ENCODE measurements around the gene FKBP15.
"Not testable (repeated sequence)": the region's sequence is repeated elsewhere in the genome, so short reads cannot be mapped to it uniquely, and the experiment has no call there.

The FKBP15 gene

DNA sequence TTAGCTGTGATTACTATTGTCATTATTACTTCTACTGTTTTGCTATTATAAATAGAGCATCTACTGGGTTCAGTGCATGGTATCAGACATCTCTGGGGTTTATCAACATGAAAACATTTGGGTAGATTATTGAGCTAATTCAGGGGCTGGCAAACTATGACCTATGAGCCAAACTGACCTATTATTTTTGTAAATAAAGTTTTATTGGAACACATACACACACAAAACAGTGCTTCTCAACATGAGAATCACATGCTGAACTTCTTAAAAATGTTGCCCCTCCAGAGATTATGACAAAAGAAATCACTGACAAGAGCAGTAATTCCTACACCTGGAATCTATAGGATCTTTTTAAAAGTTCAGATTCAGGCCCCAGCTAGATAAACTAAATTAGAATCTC lies 39.9 kb downstream of the FKBP15 start:
- no peak for DNase-seq

- no peak for DNase-seq
Observed at GRCh38 chr9:113179839-113180238, 41.2 kb downstream of the FKBP15 start.

DNA sequence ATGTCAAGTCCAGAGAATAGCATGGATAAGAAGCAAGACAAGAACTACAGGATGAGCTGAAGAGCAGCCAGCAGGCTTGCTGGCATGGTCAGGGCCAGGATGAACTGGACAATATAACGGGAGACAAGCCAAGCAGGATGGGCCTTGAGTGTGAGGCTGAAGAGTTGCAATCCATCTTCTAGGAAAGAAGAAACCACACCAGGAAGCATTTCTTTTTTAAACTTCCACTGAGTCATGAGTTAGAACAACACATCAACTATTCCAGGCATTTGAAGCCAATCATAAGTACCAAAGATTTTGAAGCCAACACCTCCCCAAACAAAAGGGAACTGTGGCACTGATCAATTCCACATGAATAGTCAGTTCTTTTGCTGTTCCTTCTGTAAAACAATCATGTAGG lies 43.0 kb downstream of the FKBP15 start:
- DNase-seq: no peak

- DNase-seq: no peak
Observed at GRCh38 chr9:113177251-113177650, 43.8 kb downstream of the FKBP15 start.

DNA sequence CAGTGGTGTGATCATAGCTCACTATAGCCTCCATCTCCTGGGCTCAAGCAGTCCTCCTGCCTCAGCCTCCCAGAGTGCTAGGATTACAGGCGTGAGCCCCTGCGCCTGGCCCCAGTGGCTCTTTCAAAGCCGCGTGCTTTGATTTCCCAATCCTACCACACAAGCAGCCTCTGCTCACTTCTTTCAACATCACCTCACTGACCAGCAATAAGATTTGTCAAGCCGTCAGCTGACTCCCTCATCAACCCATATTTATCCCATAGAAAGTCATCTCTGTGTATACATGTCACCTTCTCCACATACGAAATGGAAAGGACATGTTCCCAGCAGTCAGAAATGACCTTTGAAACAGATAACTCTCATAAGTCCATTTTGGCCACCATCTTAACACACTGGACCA lies 44.3 kb downstream of the FKBP15 start:
- DNase-seq: no peak

DNA sequence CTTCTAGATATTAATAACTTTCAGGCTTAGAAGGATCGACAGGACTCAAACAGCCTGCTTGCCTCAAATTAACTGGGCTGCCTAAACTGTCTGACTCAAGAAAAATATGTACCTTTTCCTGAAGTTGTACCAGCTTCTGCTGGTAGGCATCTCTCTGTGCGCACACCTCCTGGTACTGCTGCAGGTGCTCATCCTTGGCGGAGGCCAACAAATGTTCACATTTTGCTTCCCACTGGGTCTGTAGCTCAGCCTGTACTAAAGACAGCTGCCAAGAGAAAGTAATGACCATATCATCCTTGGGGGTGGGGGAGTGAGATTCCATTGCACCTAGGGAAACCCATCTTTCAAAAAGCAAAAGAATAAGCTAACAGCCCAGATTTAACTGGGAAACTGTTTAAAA lies 47.7 kb downstream of the FKBP15 start:
- DNase-seq: no peak

GRCh38 chr9:113168809-113169208 lies 52.3 kb downstream of the FKBP15 start:
- no peak for DNase-seq

GRCh38 chr9:113166039-113166438 lies 55.0 kb downstream of the FKBP15 start:
- DNase-seq: no peak

DNA sequence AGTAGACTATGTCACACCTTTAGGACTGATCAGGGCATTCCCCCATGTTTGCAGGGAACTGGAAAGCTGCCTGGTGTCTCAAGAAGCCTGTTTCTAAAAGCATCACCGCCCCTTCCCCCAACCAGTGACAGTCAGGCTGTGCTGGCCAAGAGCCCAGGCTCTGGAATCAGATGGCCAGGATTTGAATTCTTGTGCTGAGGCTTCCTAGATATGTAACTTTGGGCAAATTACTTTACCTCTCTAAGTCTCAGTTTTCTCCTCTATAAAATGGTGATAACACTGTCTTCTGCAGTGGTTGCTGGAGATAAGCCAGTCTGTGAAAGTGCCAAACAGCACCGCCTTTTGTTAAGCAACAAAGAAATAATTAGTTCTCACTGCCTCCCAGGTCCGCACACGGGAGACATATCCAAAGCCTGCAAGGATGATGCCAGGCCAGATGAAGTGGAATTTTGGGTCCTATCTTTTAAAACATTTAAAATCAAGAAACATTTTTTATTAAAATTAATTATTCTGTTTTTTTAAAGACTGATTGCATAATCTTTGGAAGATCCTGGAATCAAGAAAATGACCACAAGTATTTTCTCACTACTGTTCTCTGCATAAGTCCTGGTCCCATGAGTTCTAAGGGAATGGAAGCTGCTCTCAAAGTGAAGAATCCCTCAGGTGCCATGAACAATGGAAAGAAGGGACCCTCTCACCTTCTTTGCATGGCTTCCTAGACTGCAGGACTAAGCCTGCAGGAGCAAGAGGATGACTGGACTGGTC lies 56.4 kb downstream of the FKBP15 start:
- no peak for DNase-seq

DNA sequence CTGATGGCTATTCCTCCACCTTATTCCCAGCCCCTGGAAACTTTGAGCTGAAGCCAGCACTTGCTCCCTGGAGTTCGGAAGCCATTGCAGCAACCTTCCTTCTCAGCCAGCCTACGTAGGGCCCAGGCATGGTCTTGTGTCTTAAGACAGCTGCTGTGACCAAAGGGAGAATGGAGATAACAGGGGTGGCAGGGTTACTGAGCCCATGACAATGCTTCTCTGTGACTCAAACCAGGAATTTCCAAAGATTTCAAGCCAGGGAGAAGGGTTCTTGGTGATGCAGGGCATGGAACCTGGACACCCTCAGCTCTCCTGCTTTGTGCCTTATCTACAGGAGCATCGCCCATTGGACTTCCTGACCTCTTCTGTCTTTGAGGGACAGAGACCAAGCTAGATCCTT lies 58.1 kb downstream of the FKBP15 start:
- DNase-seq: no peak

DNA sequence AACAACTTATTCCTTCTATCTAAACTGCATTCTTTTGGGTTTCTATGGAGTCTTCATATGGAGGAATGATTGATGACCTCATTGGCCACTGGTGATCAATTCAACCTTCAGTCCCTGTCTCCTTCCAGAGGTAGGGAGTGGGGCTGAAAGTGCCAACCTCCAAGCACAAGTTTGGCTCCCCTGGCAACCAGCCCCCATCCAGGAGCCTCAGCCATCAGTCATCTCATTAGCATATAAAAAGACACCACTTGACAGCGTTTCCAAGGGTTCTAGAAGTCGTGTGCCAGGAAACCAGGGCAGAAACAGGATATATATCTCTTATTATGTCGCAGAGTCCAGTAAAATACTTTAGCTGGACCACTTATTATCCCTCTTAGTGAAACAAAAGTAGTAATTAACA lies 60.5 kb downstream of the FKBP15 start:
- DNase-seq: no peak

GRCh38 chr9:113158446-113158845 lies 62.6 kb downstream of the FKBP15 start:
- DNase-seq: no peak

DNA sequence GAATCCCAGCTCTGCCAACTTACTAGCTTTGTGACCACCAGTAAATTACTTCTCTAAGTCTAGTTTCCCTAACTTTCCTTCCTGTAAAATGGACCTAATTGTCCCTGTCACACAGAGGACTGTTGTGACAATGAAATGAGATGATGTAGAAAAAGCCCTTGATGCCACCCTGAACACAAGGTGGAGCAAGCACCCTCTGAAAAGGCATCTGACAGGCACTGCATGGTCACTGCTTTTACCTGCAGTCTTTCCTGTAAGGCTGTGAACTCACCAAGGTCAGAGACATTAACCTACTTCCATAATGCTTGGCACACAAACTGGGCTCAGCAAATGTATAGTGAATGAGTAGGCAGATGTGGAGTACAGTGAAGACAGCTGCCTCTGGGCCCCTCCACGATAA lies 64.2 kb downstream of the FKBP15 start:
- no peak for DNase-seq

- DNase-seq: peak; percentile 48
Observed at GRCh38 chr9:113155911-113156588, 65.0 kb downstream of the FKBP15 start.

DNA sequence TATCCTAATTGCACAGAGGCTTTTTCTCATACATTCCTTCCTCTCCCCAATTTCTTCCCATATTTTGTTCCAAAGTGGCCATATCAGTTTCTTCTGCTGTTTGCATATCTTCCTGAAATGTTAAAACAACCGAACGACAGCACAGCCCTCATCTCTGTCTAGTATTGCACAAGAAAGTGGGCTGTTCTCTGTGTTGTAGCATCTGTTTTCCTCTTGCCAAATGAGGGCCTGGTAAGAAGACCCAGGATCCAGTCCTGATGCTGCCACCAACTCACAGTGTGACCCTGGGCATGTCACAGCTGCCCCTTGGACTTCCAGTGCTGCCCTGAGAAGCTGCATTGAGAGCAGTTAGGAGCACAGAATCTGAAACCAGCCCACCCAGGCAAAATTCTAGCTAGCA lies 66.1 kb downstream of the FKBP15 start:
- DNase-seq: no peak

DNA sequence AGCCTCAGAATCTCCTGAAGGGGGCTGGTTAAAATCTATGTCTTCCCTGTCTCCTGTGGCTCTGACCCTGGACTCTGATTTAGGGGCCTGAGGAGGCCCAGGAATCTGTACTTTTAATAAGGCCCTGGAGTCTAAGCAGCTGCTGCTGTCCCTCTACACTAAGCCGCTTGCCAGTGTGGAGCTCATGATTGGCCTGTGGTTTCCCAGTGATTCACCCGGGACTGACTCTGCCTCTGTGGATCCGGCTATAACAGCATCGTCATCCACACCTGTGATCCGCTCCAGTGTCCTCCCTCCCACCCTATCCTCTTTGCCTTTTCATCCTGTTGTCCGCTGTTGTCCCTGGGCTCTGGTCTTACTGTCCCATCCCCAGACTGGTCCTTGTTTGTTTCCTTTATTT lies 66.6 kb downstream of the FKBP15 start:
- no peak for DNase-seq

DNA sequence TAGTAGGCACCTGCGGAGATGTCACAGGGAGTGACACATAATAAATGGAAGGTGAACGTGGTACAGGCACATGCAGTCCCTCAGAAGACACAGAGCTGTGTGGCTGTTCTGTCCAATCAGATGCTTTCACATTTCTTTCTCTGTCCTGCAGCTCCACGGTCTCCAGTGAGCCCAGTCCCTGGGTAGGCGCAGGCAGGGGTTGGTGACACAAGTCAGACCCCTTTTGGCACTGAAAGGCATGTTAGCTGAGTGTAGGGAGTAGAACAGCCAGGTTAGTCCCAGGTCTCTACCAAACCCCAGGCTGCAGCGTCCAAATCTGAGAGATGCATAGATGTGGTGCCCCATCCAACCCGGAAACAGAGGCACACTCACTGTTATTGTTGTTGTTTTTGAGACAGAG lies 67.5 kb downstream of the FKBP15 start:
- no peak for DNase-seq

DNA sequence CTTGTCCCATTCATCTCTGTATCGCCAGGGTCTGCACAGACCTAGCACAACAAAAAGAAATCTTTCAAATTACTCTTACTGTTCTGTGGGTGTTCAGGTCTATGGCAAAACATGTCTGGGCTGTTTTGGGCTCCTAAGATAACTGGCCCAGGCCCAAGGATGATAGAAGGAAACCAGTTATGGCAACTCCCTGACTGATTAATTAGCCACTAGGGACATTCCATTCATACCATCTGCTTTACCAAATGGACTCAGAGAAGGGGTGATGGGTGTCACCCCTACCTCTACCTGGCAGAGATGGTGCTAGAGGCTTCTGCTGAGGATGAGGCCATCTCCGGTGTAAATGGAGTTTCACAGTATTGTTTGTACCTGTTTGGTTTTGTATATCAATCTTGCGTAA lies 68.4 kb downstream of the FKBP15 start:
- DNase-seq: peak; percentile 23

DNA sequence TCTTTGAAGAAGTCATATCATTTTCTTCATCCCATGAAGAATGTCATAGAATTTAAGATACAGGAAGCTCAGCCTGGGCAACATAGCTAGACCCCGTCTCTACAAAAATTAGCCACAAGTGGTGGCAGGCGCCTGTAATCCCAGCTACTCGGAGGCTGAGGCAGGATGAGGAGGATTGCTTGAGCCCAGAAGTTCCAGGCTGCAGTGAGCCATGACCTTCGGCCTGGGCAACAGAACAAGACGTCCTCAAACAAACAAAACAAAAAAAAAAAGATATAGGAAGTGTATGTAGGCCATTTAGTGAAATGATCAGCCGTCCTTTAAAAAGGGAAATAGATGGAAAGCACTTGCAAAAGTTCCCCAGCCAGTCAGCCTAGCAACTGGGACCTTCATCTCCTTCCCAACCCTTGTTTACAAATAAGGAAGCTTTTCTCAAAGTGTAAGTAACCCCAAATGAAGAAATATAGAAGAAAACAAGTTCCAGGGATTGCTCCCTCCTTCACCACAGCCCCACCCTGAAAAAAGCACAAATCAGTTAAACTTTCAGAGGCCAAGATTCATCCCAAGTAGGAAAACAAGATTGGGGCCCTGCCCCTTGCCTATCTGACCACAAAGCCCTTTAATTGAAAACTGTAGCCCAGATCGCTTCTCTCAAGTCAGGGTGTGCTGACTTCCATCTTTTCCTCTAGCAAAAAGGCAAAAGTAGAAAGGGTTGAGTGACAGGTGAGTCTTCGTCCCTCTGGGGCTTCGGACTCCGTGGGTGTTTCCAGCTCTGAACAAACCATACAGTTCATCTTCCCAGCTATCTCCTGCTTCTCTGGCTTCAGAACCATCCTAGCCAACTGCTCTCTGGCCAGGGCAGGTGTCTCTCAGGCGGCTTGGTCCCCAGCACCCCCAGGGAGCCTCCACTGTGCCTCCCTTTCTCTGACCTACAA lies 69.1 kb downstream of the FKBP15 start:
- peak; percentile 15 for DNase-seq

DNA sequence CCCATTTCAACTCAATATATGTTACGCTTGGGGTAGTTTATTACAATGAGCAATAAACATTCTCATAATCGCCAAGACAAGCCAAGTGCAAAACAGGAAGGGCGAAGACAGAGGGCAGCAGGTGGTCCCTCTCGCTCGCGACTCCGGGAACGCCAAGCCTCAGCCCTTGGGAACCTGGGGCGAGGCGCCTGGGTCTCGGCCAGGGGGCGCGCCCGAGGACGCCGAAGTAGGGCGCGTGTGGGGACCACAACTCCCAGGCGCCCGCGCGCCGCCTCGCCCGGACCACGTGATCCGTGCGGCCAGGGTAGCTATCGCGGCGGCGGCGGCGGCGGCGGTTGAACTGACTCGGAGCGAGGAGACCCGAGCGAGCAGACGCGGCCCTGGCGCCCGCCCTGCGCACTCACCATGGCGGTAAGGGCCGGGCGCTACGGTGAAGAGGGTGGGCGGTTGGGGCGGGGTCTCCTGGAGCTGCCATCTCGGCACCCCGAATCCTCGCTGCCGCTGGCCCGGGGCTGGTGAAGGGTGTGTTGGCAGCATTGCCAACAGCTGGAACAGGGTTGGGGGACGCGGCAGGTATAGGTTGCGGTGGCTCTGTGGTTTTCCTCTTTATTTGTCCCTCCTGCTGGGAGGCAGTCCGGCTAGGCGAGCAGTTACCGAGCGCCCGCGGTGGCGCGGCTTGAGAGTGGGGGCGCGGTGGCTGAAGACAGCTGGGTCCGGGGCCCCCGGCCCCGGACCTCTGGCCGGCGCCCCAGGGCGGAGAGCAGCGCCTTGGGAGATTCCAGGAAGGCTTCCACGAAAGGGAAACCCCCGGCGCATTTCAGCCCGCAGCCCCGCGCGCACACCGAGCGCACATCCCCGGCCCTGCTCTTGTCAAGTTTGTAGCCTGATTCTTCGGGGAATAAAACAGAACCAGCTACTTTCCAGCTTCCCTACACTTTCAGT lies 70.1 kb downstream of the FKBP15 start, which contains the start of gene SLC31A2:
TSS of gene SLC31A2 (plus strand) at position 338 of the 942 bp plus-strand sequence. CDS start at position 406, 68 bp downstream.
- peak; percentile 85 for DNase-seq

- not testable (repeated sequence) for DNase-seq
Observed at GRCh38 chr9:113149561-113149960, 71.5 kb downstream of the FKBP15 start.
